GM19468 (cell line): ENCODE results near the gene TEKT5.
"Not testable (repeated sequence)": the region's sequence is repeated elsewhere in the genome, so short reads cannot be mapped to it uniquely, and the experiment has no call there.

Experiments
- ATAC-seq: cut with Tn5 transposase; IDR thresholded peaks from one replicate; pipeline ENCODE4 v1.9.1; 2021; ENCODE audit warnings: mild to moderate bottlenecking, moderate library complexity, moderate number of reproducible peaks; ENCODE audit not compliant: unreplicated experiment; ENCODE audit errors: extremely low read depth

Gene TEKT5

GRCh38 chr16:10640934-10641333 is 53.8 kb downstream of the TEKT5 start:
- ATAC-seq: no peak

- ATAC-seq: no peak
These were observed 56.6 kb downstream of the TEKT5 start for GRCh38 chr16:10638101-10638500.

- no peak for ATAC-seq
These were observed 57.2 kb downstream of the TEKT5 start for GRCh38 chr16:10637337-10638037.

GRCh38 chr16:10635365-10636021 is 59.2 kb downstream of the TEKT5 start:
- no peak for ATAC-seq

GRCh38 chr16:10633429-10633828 is 61.3 kb downstream of the TEKT5 start:
- not testable (repeated sequence) for ATAC-seq

- ATAC-seq: no peak
These were observed 62.8 kb downstream of the TEKT5 start for GRCh38 chr16:10631886-10632285.

- no peak for ATAC-seq
These were observed 65.2 kb downstream of the TEKT5 start for GRCh38 chr16:10629592-10629963.

GRCh38 chr16:10625595-10626357 is 69.0 kb downstream of the TEKT5 start:
- no peak for ATAC-seq

GRCh38 chr16:10624527-10624926 is 70.2 kb downstream of the TEKT5 start:
- ATAC-seq: no peak

GRCh38 chr16:10623059-10623458 is 71.7 kb downstream of the TEKT5 start:
- no peak for ATAC-seq

GRCh38 chr16:10622036-10622921 is 72.5 kb downstream of the TEKT5 start:
- no peak for ATAC-seq

GRCh38 chr16:10621216-10621949 is 73.3 kb downstream of the TEKT5 start:
- not testable (repeated sequence) for ATAC-seq

GRCh38 chr16:10620120-10620519 is 74.6 kb downstream of the TEKT5 start:
- no peak for ATAC-seq

GRCh38 chr16:10619271-10619849 is 75.4 kb downstream of the TEKT5 start:
- no peak for ATAC-seq

GRCh38 chr16:10618710-10619209 is 76.0 kb downstream of the TEKT5 start:
- ATAC-seq: no peak

GRCh38 chr16:10617662-10618420 is 76.9 kb downstream of the TEKT5 start:
- ATAC-seq: no peak

- ATAC-seq: no peak
These were observed 77.7 kb downstream of the TEKT5 start for GRCh38 chr16:10616756-10617640.
